Parietal lobe (tissue), 1 donor: Measurements from ENCODE around the gene VWCE. TPM values are rescaled to one million over a fixed set of nuclear protein-coding genes. Genes with fewer than 3 reads are reported as not detected.

ENCODE experiments used
- total RNA-seq: library from RNA; depleted of rRNA; stranded (reverse); fragments of >200 nt; gene quantifications from one replicate; pipeline ENCODE4 v1.2.3, GENCODE V29; 2014

Gene VWCE
- total RNA-seq = 7.2 TPM

GRCh38 chr11:61294717-61295595, at the start of gene VWCE:
TSS of gene VWCE (minus strand) at chr11:61295316. CDS start at chr11:61295037, 279 bp downstream.

GRCh38 chr11:61332797-61333549, 37.9 kb upstream of the VWCE start, which contains the start of the genes DDB1 and TKFC:
TSS of gene DDB1 (minus strand) at chr11:61333105. CDS start at chr11:61332968, 137 bp downstream.
TSS of gene TKFC (plus strand) at chr11:61333228. CDS start at chr11:61334729, 1,501 bp downstream.

GRCh38 chr11:61240875-61241274, 54.2 kb downstream of the VWCE start, which contains the start of gene PGA5:
TSS of gene PGA5 (plus strand) at chr11:61241175. CDS start at chr11:61241227, 52 bp downstream.

GRCh38 chr11:61222047-61222446, 73.1 kb downstream of the VWCE start, which contains the start of gene PGA4:
TSS of gene PGA4 (plus strand) at chr11:61222347. CDS start at chr11:61222401, 54 bp downstream.

Other genes starting within 250 kb of the VWCE start
- gene CD5, start 192.8 kb downstream of the VWCE start, total RNA-seq = not detected
- gene VPS37C, start 133.9 kb downstream of the VWCE start, total RNA-seq = 12.2 TPM
- gene PGA3, start 91.8 kb downstream of the VWCE start, total RNA-seq = not detected
- not detected for gene PGA4, start 73.0 kb downstream of the VWCE start, total RNA-seq
- not detected for gene PGA5, start 54.1 kb downstream of the VWCE start, total RNA-seq
- 201 TPM for gene DDB1, start 37.8 kb upstream of the VWCE start, total RNA-seq
- 14.4 TPM for gene TKFC, start 37.9 kb upstream of the VWCE start, total RNA-seq
- gene CYB561A3, start 66.6 kb upstream of the VWCE start, total RNA-seq = 12.5 TPM
- 43.2 TPM for gene TMEM138, start 67.1 kb upstream of the VWCE start, total RNA-seq
- 9.4 TPM for gene TMEM216, start 97.3 kb upstream of the VWCE start, total RNA-seq
- gene CPSF7, start 134.7 kb upstream of the VWCE start, total RNA-seq = 50.4 TPM
- 52.3 TPM for gene SDHAF2, start 134.8 kb upstream of the VWCE start, total RNA-seq
- gene LRRC10B, start 213.4 kb upstream of the VWCE start, total RNA-seq = 2.5 TPM